GM18909 (cell line): Measurements from ENCODE around the gene CFAP45.

ENCODE experiments used
- ATAC-seq: cut with Tn5 transposase; IDR thresholded peaks from one replicate; pipeline ENCODE4 v1.9.1; 2021; ENCODE audit warnings: mild to moderate bottlenecking; ENCODE audit not compliant: unreplicated experiment, poor library complexity

CFAP45 gene

GRCh38 chr1:159900086-159900680, at the start of gene CFAP45:
TSS of gene CFAP45 (minus strand) at chr1:159900165. CDS start at chr1:159900098, 67 bp downstream.
- ATAC-seq = no peak

GRCh38 chr1:159949123-159949522, 49.2 kb upstream of the CFAP45 start:
- no peak for ATAC-seq

GRCh38 chr1:159947942-159948341, 48.0 kb upstream of the CFAP45 start:
- ATAC-seq = no peak

- ATAC-seq = no peak
Measured at GRCh38 chr1:159946242-159947187, 46.5 kb upstream of the CFAP45 start.

GRCh38 chr1:159945483-159946241, 45.7 kb upstream of the CFAP45 start, which contains the start of gene IGSF9:
TSS of gene IGSF9 (minus strand) at chr1:159945613. CDS start at chr1:159943454, 2,159 bp downstream.
- no peak for ATAC-seq

- no peak for ATAC-seq
Measured at GRCh38 chr1:159944623-159945455, 44.9 kb upstream of the CFAP45 start.

GRCh38 chr1:159943908-159944622, 44.1 kb upstream of the CFAP45 start:
- no peak for ATAC-seq

GRCh38 chr1:159943278-159943640, 43.3 kb upstream of the CFAP45 start:
- ATAC-seq = no peak

GRCh38 chr1:159942632-159943277, 42.8 kb upstream of the CFAP45 start:
- no peak for ATAC-seq

GRCh38 chr1:159941591-159942560, 41.9 kb upstream of the CFAP45 start:
- ATAC-seq = no peak

- ATAC-seq = no peak
Measured at GRCh38 chr1:159941141-159941540, 41.2 kb upstream of the CFAP45 start.

- ATAC-seq = no peak
Measured at GRCh38 chr1:159940006-159940620, 40.1 kb upstream of the CFAP45 start.

- no peak for ATAC-seq
Measured at GRCh38 chr1:159939678-159940002, 39.7 kb upstream of the CFAP45 start.

GRCh38 chr1:159938905-159939677, 39.1 kb upstream of the CFAP45 start:
- no peak for ATAC-seq

GRCh38 chr1:159938211-159938852, 38.4 kb upstream of the CFAP45 start:
- no peak for ATAC-seq

GRCh38 chr1:159937054-159937750, 37.2 kb upstream of the CFAP45 start:
- no peak for ATAC-seq
